Measurements from ENCODE around the gene ESR2.

DNA sequence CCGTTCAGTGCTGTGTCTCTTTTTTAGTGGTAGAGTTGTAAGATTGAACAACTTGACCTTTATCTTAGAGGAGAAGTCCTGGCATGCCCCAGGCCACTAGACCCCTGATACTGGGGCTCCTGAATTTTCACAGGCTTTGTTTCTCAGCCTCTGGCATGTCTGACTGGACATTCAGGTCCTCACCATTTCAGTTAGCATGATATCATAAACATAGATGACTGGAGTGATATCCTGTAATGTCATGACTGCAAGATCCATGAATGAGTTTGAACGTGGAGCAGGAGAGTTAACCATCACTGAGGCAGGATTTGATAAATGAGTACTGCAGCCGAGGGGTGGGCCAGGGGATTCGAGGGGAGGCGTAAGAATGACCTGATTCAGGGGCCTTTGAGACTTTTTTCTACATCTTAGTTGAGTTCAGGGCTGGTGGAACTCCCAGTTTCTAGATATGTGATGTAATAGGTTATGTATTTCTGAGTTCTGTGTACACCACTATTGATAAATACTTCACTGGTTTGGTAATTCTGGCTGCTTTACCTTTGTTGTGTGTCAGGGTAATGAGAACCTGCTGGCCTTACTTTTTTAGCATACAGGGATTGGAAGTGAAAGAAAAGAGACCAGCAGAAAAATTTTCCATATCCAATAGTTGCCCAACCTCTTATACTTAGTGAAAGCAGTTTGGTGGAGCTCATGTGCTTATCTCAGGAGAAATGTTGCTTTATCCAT is 224.4 kb downstream of the ESR2 start:
- TF ChIP-seq POLR2AphosphoS5 (IDR thresholded peaks at IDR 0.05; ENCODE audit: low read depth, low read length) (no peak), TAF1 (IDR thresholded peaks at IDR 0.05; ENCODE audit: low read depth, low read length) (no peak), POLR2A (IDR thresholded peaks at IDR 0.05; ENCODE audit: low read depth, low read length) (no peak), POU2F2 (IDR thresholded peaks at IDR 0.05; ENCODE audit: low read depth, low read length) (no peak)

All from GM12891 (cell line).